ENCODE results near the gene ASB6. TPM values are rescaled to one million over a fixed set of nuclear protein-coding genes. Genes with fewer than 3 reads are reported as not detected.

Gene ASB6
- polyA plus RNA-seq, 1 of the 3 experiments (the other 2 are of a cell fraction), result 35.9 TPM

GRCh38 chr9:129644365-129644764 is 2.4 kb upstream of the ASB6 start:
- Histone ChIP-seq H4K20me1 (ENCODE audit: insufficient read depth) (peaks cover 21% of the 10 kb centered on the region), H3K27me3 (ENCODE audit: insufficient read depth) (no peaks in the 10 kb centered on the region), H3K4me2 (no peak overlapping the region), H3K4me1 (ENCODE audit: control insufficient read depth in 1 of 2, insufficient read depth in 2 of 2, low read depth in 1 of 2, low read length in 1 of 2) (peaks cover 13 to 34% of the 10 kb centered on the region in 2 experiments), H3K9me3 (no peaks in the 10 kb centered on the region), H3K9ac (no peak overlapping the region), H3K9me2 (no peaks in the 10 kb centered on the region), H3K27ac (ENCODE audit: low read depth in 2 of 2, low read length in 1 of 2) (no peak overlapping the region), H3K36me3 (replicated peaks in 1 of 2; ENCODE audit: control insufficient read depth in 1 of 2, insufficient read depth in 2 of 2, low read length in 1 of 2) (peaks cover 1 to 2% of the 10 kb centered on the region in 2 experiments), H3K79me2 (ENCODE audit: insufficient read depth) (peaks cover 26% of the 10 kb centered on the region), H3K4me3 (ENCODE audit: low read depth in 2 of 2, low read length in 1 of 2) (no peak overlapping the region), H3F3A (replicated peaks; ENCODE audit: insufficient read depth) (peaks cover 14% of the 10 kb centered on the region), H2AFZ (ENCODE audit: low read depth) (no peak overlapping the region)
- DNase-seq, result no peak
- no peak for TF ChIP-seq GATA2 (CRISPR knock-in tag; IDR thresholded peaks at IDR 0.05)
- TF ChIP-seq RFX5 (IDR thresholded peaks at IDR 0.05; ENCODE audit: low read length), result no peak
- TF ChIP-seq IRF3 (IDR thresholded peaks at IDR 0.05; ENCODE audit: low read depth, low read length), result no peak
- TF ChIP-seq MXI1 (IDR thresholded peaks at IDR 0.05; ENCODE audit: low read depth, low read length), result no peak
- TF ChIP-seq MEF2A (IDR thresholded peaks at IDR 0.05; ENCODE audit: borderline replicate concordance, low read depth), result no peak
- TF ChIP-seq FOXM1 (IDR thresholded peaks at IDR 0.05; ENCODE audit: low read depth), result no peak
- no peak for TF ChIP-seq REST (IDR thresholded peaks at IDR 0.05; ENCODE audit: low read depth, low read length)
- no peak for TF ChIP-seq RXRA (IDR thresholded peaks at IDR 0.05; ENCODE audit: borderline replicate concordance, low read depth)
- TF ChIP-seq NRF1 (IDR thresholded peaks at IDR 0.05; ENCODE audit: low read depth, low read length), result no peak
- TF ChIP-seq RAD21 (IDR thresholded peaks at IDR 0.05; ENCODE audit: low read length), result no peak
- TF ChIP-seq MAX (IDR thresholded peaks at IDR 0.05; ENCODE audit: low read depth), result no peak
- TF ChIP-seq TEAD4 (IDR thresholded peaks at IDR 0.05; ENCODE audit: borderline replicate concordance, insufficient read depth), result no peak
- no peak for TF ChIP-seq EP300 (IDR thresholded peaks at IDR 0.05; ENCODE audit: borderline replicate concordance in 1 of 2, low read depth in 1 of 2, low read length in 1 of 2)
- no peak for TF ChIP-seq RCOR1 (IDR thresholded peaks at IDR 0.05; ENCODE audit: low read length)
- TF ChIP-seq NFIC (IDR thresholded peaks at IDR 0.05; ENCODE audit: borderline replicate concordance), result no peak
- no peak for TF ChIP-seq FOSL2 (IDR thresholded peaks at IDR 0.05; ENCODE audit: borderline replicate concordance, low read depth)
- POLR2A ChIA-PET, result no interaction called here
- 90% methylated on average over 10 of the region's 11 CpGs for WGBS (ENCODE audit: low lambda C conversion rate)
- CTCF ChIA-PET, result interaction anchor here (0.6 to 7.9 kb wide), 6 partner anchors 18 to 140 kb away, joined by 4 to 81 read pairs (median 46); partner anchors contain the start of gene NTMT1
